ENCODE results near the gene MAOB.

DNA sequence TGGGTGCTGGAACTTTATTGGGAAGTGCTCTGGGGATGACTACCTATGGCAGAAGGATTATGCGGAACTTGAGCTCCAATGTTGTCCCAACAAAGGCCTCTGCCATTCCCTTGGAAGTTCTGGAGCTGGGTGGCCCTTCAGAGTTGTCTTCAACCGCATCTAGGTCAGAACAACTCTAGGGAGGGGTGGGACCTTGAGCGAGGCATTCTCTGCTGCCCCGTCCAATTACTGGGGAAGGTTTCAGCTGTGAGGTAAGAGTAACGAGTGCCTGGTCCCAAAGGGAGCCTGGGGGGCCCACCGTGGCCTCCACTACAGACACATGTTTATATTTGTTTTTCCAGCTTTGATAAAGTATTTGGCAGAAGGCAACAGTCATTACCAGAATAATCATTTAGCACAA, 146.7 kb downstream of the MAOB start:
- no peak for TF ChIP-seq EZH2phosphoT487 (conservative IDR thresholded peaks at IDR 0.05; ENCODE audit: low read length)
- TF ChIP-seq, protein P1, sequence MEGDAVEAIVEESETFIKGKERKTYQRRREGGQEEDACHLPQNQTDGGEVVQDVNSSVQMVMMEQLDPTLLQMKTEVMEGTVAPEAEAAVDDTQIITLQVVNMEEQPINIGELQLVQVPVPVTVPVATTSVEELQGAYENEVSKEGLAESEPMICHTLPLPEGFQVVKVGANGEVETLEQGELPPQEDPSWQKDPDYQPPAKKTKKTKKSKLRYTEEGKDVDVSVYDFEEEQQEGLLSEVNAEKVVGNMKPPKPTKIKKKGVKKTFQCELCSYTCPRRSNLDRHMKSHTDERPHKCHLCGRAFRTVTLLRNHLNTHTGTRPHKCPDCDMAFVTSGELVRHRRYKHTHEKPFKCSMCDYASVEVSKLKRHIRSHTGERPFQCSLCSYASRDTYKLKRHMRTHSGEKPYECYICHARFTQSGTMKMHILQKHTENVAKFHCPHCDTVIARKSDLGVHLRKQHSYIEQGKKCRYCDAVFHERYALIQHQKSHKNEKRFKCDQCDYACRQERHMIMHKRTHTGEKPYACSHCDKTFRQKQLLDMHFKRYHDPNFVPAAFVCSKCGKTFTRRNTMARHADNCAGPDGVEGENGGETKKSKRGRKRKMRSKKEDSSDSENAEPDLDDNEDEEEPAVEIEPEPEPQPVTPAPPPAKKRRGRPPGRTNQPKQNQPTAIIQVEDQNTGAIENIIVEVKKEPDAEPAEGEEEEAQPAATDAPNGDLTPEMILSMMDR (IDR thresholded peaks at IDR 0.05; ENCODE audit: insufficient read depth, low read length, poor library complexity, severe bottlenecking), result no peak

Measured in SU-DHL-6 (cell line).